GM12878 (cell line): ENCODE data around the gene CTSL. TPM values are rescaled to one million over a fixed set of nuclear protein-coding genes. Genes with fewer than 3 reads are reported as not detected.

Experiments used
- ATAC-seq: fragments of 200-7000 bp; cut with Tn5 transposase; 3 replicates; pipeline ENCODE4 v1.9.1; 2020; ENCODE audit warnings: mild to moderate bottlenecking, moderate library complexity
- BruUV-seq: library from RNA; stranded (reverse); fragments of 400-500 nt; replicated peaks from 2 replicates; lab custom pipeline; 2021; lab: Mats Ljungman, UMichigan
- CTCF ChIA-PET: fragments of 300-600 bp; sonication (Branson Sonifier 250); formaldehyde crosslinking; extraction: SDS; loops from one replicate; lab custom pipeline; 2021; ENCODE audit warnings: inconsistent platforms; lab: Yijun Ruan, JAX
- POLR2A ChIA-PET: fragments of 350-600 bp; formaldehyde crosslinking; extraction: SDS; loops from one replicate; lab custom pipeline; 2021; ENCODE audit warnings: inconsistent platforms; lab: Charles Lee
- RAD21 ChIA-PET: fragments of 300-600 bp; sonication (Branson Sonifier 250); formaldehyde crosslinking; loops from one replicate; lab custom pipeline; 2023; ENCODE audit warnings: antibody characterized with exemption; ENCODE audit not compliant: unreplicated experiment; lab: Charles Lee
- SMC1A ChIA-PET: fragments of 300-600 bp; sonication (Branson Sonifier 250); formaldehyde crosslinking; loops from one replicate; lab custom pipeline; 2023; ENCODE audit not compliant: unreplicated experiment, uncharacterized antibody; lab: Charles Lee
- DNase-seq: peaks from one replicate; pipeline ENCODE4 v3.0.0-alpha.2; 2011; ENCODE audit warnings: low read depth, low spot score
- FAIRE-seq: peaks from 3 replicates; lab custom pipeline; 2011; peaks lifted over from hg19 to GRCh38; lab: Jason Lieb, UNC
- H2AFZ ChIP-seq: 2 replicates; pipeline ENCODE4 v1.6.0; 2011; ENCODE audit warnings: low read depth, low read length, control low read depth; ENCODE audit not compliant: control insufficient read depth
- H3K27ac ChIP-seq: 2 replicates; pipeline ENCODE4 v1.5.1; 2011; ENCODE audit warnings: control low read depth; ENCODE audit not compliant: control insufficient read depth, insufficient read depth
- H3K27me3 ChIP-seq, 2 experiments: replicated peaks in 1 of 2; 2 replicates each; pipeline versions ENCODE4 v1.6.0 to v1.6.1; 2011; ENCODE audit warnings: low read length in 1 of 2; ENCODE audit not compliant: control insufficient read depth in 2 of 2, insufficient read depth in 2 of 2
- H3K36me3 ChIP-seq, 2 experiments: 2 replicates each; pipeline ENCODE4 v1.5.1; 2011; ENCODE audit warnings: low read length in 1 of 2; ENCODE audit not compliant: control insufficient read depth in 2 of 2, insufficient read depth in 2 of 2
- H3K4me1 ChIP-seq: 2 replicates; pipeline ENCODE4 v1.6.1; 2011; ENCODE audit warnings: mild to moderate bottlenecking, low read length, moderate library complexity, mixed read lengths; ENCODE audit not compliant: control insufficient read depth, insufficient read depth
- H3K4me2 ChIP-seq: 2 replicates; pipeline ENCODE4 v1.6.0; 2011; ENCODE audit warnings: control low read depth; ENCODE audit not compliant: control insufficient read depth, insufficient read depth
- H3K4me3 ChIP-seq: fragments of 200-600 bp; sonication (generic); 2 replicates; pipeline ENCODE4 v1.5.1; 2016
- H3K79me2 ChIP-seq: 2 replicates; pipeline ENCODE4 v1.6.0; 2011; ENCODE audit warnings: low read length; ENCODE audit not compliant: control insufficient read depth, insufficient read depth
- H3K9ac ChIP-seq: 2 replicates; pipeline ENCODE4 v1.8.0; 2011; ENCODE audit warnings: low read length, control low read depth, mixed read lengths; ENCODE audit not compliant: control insufficient read depth, insufficient read depth
- H3K9me3 ChIP-seq: replicated peaks from 3 replicates; pipeline ENCODE4 v1.5.1; 2011; ENCODE audit warnings: mild to moderate bottlenecking, low read length; ENCODE audit not compliant: control insufficient read depth, insufficient read depth
- H4K20me1 ChIP-seq: 2 replicates; pipeline ENCODE4 v1.6.0; 2011; ENCODE audit not compliant: control insufficient read depth, insufficient read depth
- BMI1 ChIP-seq: fragments of 450-650 bp; IDR thresholded peaks from 2 replicates; pipeline ENCODE4 v1.6.1; 2016; ENCODE audit warnings: mild to moderate bottlenecking, moderate library complexity, borderline replicate concordance
- HCFC1 ChIP-seq: fragments of 150-350 bp; IDR thresholded peaks from 2 replicates; pipeline ENCODE4 v1.6.1; 2014; ENCODE audit warnings: low read length
- IRF4 ChIP-seq: IDR thresholded peaks from 2 replicates; pipeline ENCODE4 v1.6.1; 2011; ENCODE audit warnings: low read depth, low read length
- JUND ChIP-seq: IDR thresholded peaks from 2 replicates; pipeline ENCODE4 v1.6.1; 2012; ENCODE audit warnings: low read depth, mild to moderate bottlenecking, low read length, improper control_type of control experiment, moderate library complexity
- MEF2A ChIP-seq: IDR thresholded peaks from 2 replicates; pipeline ENCODE4 v1.6.1; 2011; ENCODE audit warnings: low read depth, mild to moderate bottlenecking, low read length, moderate library complexity; ENCODE audit not compliant: insufficient read depth
- MYB ChIP-seq: fragments of 150-350 bp; IDR thresholded peaks from 2 replicates; pipeline ENCODE4 v1.6.1; 2014; ENCODE audit warnings: mild to moderate bottlenecking, low read depth, low read length, borderline replicate concordance
- MYC ChIP-seq: IDR thresholded peaks from 2 replicates; pipeline ENCODE4 v1.6.1; 2011; ENCODE audit warnings: mild to moderate bottlenecking, low read length, moderate library complexity, inconsistent platforms; ENCODE audit not compliant: insufficient read depth, insufficient replicate concordance, insufficient read length, severe bottlenecking
- NBN ChIP-seq: fragments of 450-650 bp; IDR thresholded peaks from 2 replicates; pipeline ENCODE4 v1.6.1; 2016
- NR2F1 ChIP-seq: fragments of 450-650 bp; conservative IDR thresholded peaks from 2 replicates; pipeline ENCODE4 v1.6.1; 2017; ENCODE audit warnings: mild to moderate bottlenecking
- RBBP5 ChIP-seq: fragments of 200-600 bp; sonication (generic); conservative IDR thresholded peaks from 2 replicates; pipeline ENCODE4 v1.6.1; 2016
- RUNX3 ChIP-seq: IDR thresholded peaks from 2 replicates; pipeline ENCODE4 v1.6.1; 2012; ENCODE audit warnings: low read length, inconsistent platforms
- SIX5 ChIP-seq: IDR thresholded peaks from 2 replicates; pipeline ENCODE4 v1.6.1; 2011; ENCODE audit warnings: mild to moderate bottlenecking, low read depth, low read length, moderate library complexity; ENCODE audit not compliant: severe bottlenecking
- SMARCA5 ChIP-seq: fragments of 450-650 bp; IDR thresholded peaks from 2 replicates; pipeline ENCODE4 v1.6.1; 2017; ENCODE audit warnings: mild to moderate bottlenecking
- YBX1 ChIP-seq: fragments of 450-650 bp; IDR thresholded peaks from 2 replicates; pipeline ENCODE4 v1.6.1; 2016; ENCODE audit warnings: antibody characterized with exemption
- ZNF274 ChIP-seq: IDR thresholded peaks from one replicate; pipeline ENCODE4 v1.8.0; 2011; ENCODE audit not compliant: insufficient read length, insufficient read depth
- WGBS: methylation state at CpG from one replicate; pipeline ENCODE4 v1.1.6; 2016; ENCODE audit warnings: low lambda C conversion rate; ENCODE audit not compliant: insufficient replicate concordance, insufficient coverage; ENCODE audit errors: missing lambda C conversion rate; 5-methylcytosine and 5-hydroxymethylcytosine counted together
- in situ Hi-C: fragments of 300-500 bp; cut with MboI; formaldehyde crosslinking; loops from 9 replicates; pipeline ENCODE4 v1.14.3; 2018; ENCODE audit warnings: mixed read lengths
- intact Hi-C: fragments of 100-400 bp; cut with micrococcal nuclease; formaldehyde crosslinking; loops from one replicate; pipeline ENCODE4 v1.14.2; 2022; ENCODE audit not compliant: unreplicated experiment
- polyA plus RNA-seq, 11 experiments: library from polyadenylated mRNA; depleted of rRNA in 4 of 11; unstranded in 6 of 11; stranded (reverse) in 5 of 11; fragments of >200 nt; fragmentation: Nextera tagmentation in 4 of 11; fragmentation: Illumina TruSeq in 1 of 11; extraction: Ambion mirVana in 4 of 11; extraction: Trizol in 1 of 11; gene quantifications; 1 replicate in 1 of 11; 2 replicates in 10 of 11; pipeline versions ENCODE4 v1.2.1 to v1.2.3, GENCODE V29; 2011 to 2016; ENCODE audit warnings: inconsistent platforms in 2 of 11, missing spikeins in 2 of 11, low read depth in 1 of 11
- total RNA-seq, 4 experiments: library from RNA; depleted of rRNA in 3 of 4; stranded (reverse); fragments of >200 nt in 3 of 4; fragmentation: Illumina TruSeq in 1 of 4; extraction: Trizol in 1 of 4; gene quantifications; 2 replicates each; pipeline versions ENCODE4 v1.2.1 to v1.2.3, GENCODE V29; 2013 to 2021
- TF ChIP-seq, protein P1 (sequence below): IDR thresholded peaks from 2 replicates; pipeline ENCODE4 v1.6.1; 2012; ENCODE audit warnings: mild to moderate bottlenecking, low read depth, low read length

CTSL gene
- total and polyA plus RNA-seq, 10 of the 15 experiments (the other 5 are each of a cell fraction or from before 2014, with no cell fraction given) = 0.24 to 0.72 TPM; not detected in 8

DNA sequence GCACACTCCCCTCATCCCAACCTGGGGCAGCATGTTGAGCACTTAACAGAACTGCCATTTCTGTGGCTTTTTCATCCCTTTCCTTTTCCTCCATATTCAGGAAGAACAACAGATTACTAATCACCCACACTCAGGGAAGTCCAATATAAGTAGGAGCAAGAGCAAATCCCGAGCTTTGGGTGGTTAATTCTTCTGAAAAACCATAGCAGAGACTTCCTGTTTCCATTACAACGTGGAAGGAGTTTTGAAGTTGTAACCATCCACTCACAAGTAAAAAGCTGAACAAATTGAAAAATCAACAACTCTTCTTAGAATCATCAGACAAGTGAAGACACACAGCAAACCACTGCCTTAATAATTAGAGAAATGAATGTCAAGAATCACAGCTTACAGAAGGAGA, 8.2 kb downstream of the CTSL start:
- FAIRE-seq = no peak

DNA sequence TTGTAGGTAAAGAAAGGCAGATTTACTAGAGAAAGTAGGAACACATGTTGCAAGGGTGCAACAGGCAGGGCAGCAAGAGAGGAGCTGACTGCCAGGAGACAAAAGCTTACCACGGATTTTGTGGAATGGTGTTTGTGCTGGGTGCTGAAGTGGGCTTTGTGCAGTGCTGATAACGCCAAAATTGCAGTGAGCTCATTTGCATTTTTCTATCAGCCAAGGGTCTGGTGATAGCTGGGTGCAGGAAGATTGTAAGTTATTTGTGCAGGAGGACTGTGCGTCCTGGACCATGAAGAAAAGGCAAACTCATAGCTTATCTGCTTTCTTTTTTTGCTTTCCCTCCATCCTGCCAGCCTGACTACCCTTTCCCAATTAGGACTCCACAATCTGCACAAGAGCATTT, 13.6 kb downstream of the CTSL start:
- no TSS peak for BruUV-seq
- intact Hi-C loops = no loop called here
- Histone ChIP-seq H3K79me2 (no peaks in the 10 kb centered on the region), H3K4me3 (no peak overlapping the region), H3K9me3 (no peaks in the 10 kb centered on the region), H3K36me3 (no peaks in the 10 kb centered on the region), H2AFZ (no peak overlapping the region), H3K9ac (no peak overlapping the region), H3K4me2 (no peak overlapping the region), H4K20me1 (no peaks in the 10 kb centered on the region), H3K27ac (no peak overlapping the region), H3K27me3 (no peaks in the 10 kb centered on the region), H3K4me1 (no peaks in the 10 kb centered on the region)
- ChIA-PET RAD21 (no interaction called here), SMC1A (no interaction called here), POLR2A (no interaction called here), CTCF (no interaction called here)
- DNase-seq (no peak), ATAC-seq (no peak), FAIRE-seq (no peak)
- in situ Hi-C loops = no loop called here
- 12% methylated on average over 3 of the region's 3 CpGs for WGBS
- no peak for TF ChIP-seq MYC
- TF ChIP-seq, protein P1, sequence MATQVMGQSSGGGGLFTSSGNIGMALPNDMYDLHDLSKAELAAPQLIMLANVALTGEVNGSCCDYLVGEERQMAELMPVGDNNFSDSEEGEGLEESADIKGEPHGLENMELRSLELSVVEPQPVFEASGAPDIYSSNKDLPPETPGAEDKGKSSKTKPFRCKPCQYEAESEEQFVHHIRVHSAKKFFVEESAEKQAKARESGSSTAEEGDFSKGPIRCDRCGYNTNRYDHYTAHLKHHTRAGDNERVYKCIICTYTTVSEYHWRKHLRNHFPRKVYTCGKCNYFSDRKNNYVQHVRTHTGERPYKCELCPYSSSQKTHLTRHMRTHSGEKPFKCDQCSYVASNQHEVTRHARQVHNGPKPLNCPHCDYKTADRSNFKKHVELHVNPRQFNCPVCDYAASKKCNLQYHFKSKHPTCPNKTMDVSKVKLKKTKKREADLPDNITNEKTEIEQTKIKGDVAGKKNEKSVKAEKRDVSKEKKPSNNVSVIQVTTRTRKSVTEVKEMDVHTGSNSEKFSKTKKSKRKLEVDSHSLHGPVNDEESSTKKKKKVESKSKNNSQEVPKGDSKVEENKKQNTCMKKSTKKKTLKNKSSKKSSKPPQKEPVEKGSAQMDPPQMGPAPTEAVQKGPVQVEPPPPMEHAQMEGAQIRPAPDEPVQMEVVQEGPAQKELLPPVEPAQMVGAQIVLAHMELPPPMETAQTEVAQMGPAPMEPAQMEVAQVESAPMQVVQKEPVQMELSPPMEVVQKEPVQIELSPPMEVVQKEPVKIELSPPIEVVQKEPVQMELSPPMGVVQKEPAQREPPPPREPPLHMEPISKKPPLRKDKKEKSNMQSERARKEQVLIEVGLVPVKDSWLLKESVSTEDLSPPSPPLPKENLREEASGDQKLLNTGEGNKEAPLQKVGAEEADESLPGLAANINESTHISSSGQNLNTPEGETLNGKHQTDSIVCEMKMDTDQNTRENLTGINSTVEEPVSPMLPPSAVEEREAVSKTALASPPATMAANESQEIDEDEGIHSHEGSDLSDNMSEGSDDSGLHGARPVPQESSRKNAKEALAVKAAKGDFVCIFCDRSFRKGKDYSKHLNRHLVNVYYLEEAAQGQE = no peak
- no peak for TF ChIP-seq IRF4
- no peak for TF ChIP-seq SIX5
- TF ChIP-seq JUND = no peak
- TF ChIP-seq SMARCA5 = no peak
- TF ChIP-seq RBBP5 = no peak
- TF ChIP-seq HCFC1 = no peak
- TF ChIP-seq BMI1 = no peak
- TF ChIP-seq MYB = no peak

More for the DNA sequence above, 8.2 kb downstream of the CTSL start:
- Histone ChIP-seq H3K9ac (no peak overlapping the region), H3K36me3 (no peaks in the 10 kb centered on the region), H2AFZ (no peak overlapping the region), H3K4me3 (no peak overlapping the region), H3K9me3 (no peaks in the 10 kb centered on the region), H3K4me2 (no peak overlapping the region), H3K79me2 (no peaks in the 10 kb centered on the region), H4K20me1 (no peaks in the 10 kb centered on the region), H3K27me3 (peaks cover 0 to 3% of the 10 kb centered on the region in 2 experiments; a peak in 3 of 4 replicates), H3K27ac (no peak overlapping the region), H3K4me1 (no peaks in the 10 kb centered on the region)
- WGBS = 0% methylated on average over 2 of the region's 2 CpGs
- no TSS peak for BruUV-seq
- TF ChIP-seq MEF2A (no peak), YBX1 (no peak), RUNX3 (no peak), NR2F1 (no peak), NBN (no peak), ZNF274 (no peak)
- ChIA-PET CTCF (interaction anchor here (1.0 kb wide), 1 partner anchor 78 kb away, joined by 3 read pairs; no protein-coding TSS in a partner anchor), SMC1A (no interaction called here), POLR2A (no interaction called here), RAD21 (no interaction called here)
- ATAC-seq (no peak), DNase-seq (no peak)
- intact Hi-C loops (no loop called here), in situ Hi-C loops (no loop called here)
